PC-9 (cell line): ENCODE data around the gene LAMTOR4.

Experiments
- CTCF ChIP-seq: fragments of 200-600 bp; sonication (generic); conservative IDR thresholded peaks from 2 replicates; pipeline ENCODE4 v1.6.1; 2017; ENCODE audit warnings: mixed run types, antibody characterized with exemption, mild to moderate bottlenecking, moderate library complexity
- EZH2 ChIP-seq: fragments of 200-600 bp; sonication (generic); IDR thresholded peaks from 2 replicates; pipeline ENCODE4 v1.8.0; 2017; ENCODE audit warnings: antibody characterized with exemption, low read depth

- TF ChIP-seq EZH2 (no peak), CTCF (no peak)
Measured at GRCh38 chr7:100171840-100172239, 23.1 kb downstream of the LAMTOR4 start.
